NCI-H2171 treated with DMSO at 0.1 percent for 48 hours (cell line): ENCODE results near the gene RPL36AL.
"Not testable (repeated sequence)": the region's sequence is repeated elsewhere in the genome, so short reads cannot be mapped to it uniquely, and the experiment has no call there.

ENCODE experiments used
- DNase-seq: peaks from one replicate; lab custom pipeline; 2025; lab: John Stamatoyannopoulos, UW

The RPL36AL gene

DNA sequence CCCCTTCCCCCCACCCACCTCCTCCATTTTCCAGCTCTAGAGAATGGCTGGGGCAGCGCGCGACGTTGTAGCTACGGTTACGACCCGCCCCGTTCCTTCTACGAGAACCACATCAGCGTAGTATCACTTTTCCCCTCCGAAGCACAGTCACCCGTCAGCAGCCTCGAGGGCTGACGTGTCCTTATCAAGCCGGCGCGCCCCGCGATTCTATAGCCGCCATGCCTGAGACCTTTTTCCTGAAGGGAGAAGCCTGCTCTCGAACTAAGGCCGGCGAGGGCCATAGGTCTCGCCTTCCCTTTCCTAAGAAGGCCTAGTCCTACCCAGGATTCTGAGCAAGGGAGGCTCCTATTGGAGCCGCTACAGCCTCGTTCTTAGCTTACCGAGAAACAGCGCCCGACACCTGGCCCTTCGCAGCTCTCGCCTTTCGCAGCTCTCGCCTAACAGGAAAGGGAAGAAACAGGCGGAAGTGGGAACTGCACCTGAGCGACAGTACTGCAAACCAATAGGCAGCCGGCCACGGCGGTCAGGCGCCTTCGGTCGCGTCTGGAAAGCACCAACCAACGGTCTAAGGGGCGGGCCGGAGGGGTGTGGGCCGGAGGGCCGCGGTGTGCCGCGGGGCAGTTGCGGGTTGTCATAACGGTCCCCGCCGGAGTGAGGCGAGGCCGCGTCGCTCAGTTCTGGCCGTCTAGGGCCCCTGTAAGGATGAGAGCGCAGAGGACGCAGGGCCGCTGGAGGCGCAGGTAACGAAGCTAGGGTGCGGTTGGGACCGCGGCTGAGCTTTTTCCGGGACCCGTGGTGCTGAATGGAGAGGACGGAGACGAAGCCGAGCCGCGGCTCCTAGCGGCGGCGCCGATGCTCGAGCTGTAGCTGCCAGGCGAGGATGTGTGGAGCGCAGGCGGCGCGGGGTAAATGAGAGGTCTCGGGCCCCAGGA, at the start of gene RPL36AL, which contains the start of gene MGAT2:
RPL36AL (minus strand) TSS at position 445 of the 932 bp plus-strand sequence. CDS start 1,522 bp downstream, outside the sequence.
MGAT2 (plus strand) TSS at position 618 of the 932 bp plus-strand sequence. CDS start 470 bp downstream, outside the sequence.
- peak; percentile 98 for DNase-seq

DNA sequence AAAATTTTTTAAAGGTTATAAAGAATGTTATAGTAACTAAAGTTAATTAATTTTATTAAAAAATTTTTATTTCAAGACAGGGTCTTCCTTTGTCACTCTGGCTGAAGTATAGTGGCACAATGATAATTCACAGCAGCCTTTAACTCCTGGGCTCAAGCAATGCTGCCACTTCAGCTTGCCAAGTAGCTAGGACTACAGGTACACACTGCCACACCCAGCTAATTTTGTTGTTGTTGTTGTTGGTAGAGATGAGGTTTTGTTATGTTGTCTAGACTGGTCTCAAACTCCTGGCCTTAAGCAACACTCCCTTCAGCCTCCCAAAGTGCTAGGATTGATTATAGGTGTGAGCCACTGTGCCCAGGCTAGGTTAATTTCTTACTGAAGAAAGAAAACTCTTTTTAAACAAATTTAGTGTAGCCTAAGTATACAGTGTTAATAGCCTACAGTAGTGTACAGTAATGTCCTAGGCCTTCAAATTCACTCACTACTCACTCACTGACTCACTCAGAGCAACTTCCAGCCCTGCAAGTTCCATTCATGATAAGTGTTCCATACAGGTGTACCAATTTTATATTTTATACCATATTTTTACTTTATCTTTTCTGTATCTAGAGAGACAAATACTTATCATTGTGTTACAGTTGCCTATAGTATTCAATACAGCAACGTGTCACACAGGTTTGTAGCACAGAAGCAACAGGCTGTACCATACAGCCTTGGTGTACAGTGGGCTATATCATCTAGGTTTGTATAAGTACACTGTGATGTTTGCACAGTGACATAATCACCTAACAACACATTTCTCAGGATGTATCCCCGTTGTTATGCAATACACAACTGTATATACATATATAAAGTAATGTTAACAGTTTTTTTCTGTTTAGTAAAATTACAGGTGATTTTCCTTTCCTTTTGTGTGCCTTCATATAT, 39.4 kb upstream of the RPL36AL start:
- no peak for DNase-seq

DNA sequence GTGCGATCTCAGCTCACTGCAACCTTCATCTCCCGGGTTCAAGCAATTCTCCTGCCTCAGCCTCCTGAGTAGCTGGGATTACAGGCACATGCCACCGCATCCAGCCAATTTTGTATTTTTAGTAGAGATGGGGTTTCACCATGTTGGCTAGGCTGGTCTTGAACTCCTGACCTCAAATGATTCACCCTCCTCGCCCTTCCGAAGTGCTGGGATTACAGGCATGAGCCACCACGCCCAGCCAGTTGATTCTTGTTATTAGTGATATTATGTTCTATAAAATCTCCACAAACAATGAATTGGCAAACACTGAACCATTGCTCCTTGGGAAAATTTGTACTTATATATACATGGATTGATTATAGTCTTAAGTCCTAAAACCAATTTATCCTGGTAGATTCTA, 37.1 kb upstream of the RPL36AL start:
- DNase-seq = not testable (repeated sequence)

GRCh38 chr14:49654511-49654910, 34.1 kb upstream of the RPL36AL start:
- no peak for DNase-seq

- no peak for DNase-seq
Observed at GRCh38 chr14:49653508-49653907, 33.1 kb upstream of the RPL36AL start.

- DNase-seq = no peak
Observed at GRCh38 chr14:49642163-49642562, 21.7 kb upstream of the RPL36AL start.

DNA sequence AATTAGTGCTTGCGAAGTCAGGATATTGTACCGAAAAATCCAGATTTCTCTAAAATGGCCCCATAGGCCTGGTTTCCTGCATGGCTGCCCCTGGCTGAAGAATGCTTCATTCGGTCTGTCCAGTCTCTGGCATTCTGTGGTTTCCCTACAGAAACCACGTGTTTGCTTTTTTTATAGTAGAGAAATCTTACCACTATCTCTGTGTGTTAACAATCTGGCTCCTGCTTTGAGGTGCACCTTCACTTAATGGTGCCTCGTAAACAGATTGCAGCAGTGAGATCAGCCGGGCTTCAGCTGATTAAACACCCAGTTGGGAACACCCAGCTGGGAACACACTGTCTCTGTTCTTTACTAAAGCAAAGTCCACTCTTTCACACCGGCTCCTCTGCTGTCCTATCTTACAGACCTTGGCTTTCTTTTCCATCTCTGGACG, 21.3 kb upstream of the RPL36AL start:
- DNase-seq = peak; percentile 19

GRCh38 chr14:49640540-49641417, 20.4 kb upstream of the RPL36AL start:
- DNase-seq = no peak

DNA sequence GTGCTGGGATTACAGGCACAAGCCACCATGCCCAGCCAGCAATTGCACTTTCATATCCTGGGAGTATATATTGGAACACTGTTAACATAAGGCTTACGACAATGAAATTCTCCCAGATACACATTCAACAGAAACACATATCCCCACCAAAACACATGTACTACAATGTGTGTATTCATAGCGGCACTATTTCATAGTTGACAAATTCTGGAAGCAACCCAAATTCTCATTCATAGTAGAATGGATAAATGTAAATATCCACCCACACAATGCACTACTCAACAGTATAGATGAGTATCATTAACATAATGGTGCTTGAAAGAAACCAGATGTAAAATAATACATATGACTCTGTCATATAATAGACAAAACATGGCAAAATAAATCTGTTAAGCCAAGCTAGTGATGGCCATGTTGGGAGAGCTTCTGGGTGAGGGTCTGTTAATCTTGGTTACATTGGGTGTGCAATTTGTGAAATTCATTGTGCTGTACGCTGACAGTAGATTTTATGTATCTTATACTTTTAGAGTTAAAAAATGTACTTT, 17.2 kb upstream of the RPL36AL start:
- no peak for DNase-seq

DNA sequence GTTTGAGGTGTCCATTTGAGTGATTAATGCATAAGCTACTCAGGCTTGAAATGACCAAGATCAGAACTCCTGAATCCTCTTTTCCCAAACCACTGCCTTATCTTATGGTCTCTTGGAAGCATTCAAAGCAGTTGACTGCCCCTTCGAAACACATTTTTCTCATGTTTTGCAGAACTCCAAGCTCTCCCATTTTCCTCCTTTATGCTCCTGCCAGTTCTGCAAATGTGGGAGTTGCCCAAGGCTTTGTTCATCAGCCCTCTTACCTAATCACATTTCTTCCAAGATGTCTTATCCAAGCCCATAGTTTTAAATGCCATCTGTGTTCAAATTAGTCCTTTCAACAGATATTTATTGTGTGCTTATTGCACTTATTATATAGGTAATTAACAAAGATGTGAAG, 16.4 kb upstream of the RPL36AL start:
- no peak for DNase-seq

DNA sequence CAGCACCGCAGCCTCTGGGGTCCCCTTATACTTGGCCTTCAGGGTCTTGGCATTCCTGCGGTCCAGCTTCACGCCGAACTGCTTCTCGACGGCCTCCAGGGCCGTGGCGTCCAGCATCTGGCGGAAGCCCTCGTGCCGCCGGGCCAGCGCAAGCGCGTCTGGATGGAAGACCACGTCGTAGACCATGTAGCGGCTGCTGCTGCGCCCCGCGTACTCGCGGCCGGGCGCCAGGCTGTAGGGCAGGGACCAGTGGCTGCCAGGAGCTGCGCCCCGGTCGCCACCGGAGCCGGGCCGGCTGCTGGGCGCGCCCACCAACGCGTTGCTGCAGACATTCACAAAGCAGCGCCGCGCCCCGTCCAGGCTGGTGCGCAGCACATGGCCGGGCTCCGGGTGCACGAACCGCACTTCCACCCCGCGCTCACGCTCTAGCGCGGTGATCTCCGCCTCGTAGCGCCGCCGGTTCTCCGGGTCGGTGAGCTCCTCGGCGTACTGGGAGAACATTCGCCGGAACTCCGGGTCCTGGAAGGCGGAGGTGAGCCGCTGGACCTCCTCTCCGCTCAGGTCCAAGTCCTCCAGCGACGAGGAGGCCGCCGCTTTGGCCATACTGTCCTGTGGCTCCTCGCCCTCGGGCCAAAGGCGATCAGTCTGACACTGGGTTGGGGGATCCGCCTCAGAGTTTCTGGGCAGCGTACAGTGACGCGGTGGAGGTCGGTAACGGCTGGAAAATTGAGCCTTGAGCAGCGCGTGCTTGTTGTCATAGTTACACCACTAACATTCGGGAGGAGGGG, 14.3 kb upstream of the RPL36AL start, which contains the start of gene DNAAF2:
DNAAF2 (minus strand) TSS at position 698 of the 788 bp plus-strand sequence; CDS start at position 603, 95 bp downstream.
- DNase-seq = peak; percentile 71

GRCh38 chr14:49633640-49634546, 13.5 kb upstream of the RPL36AL start:
- DNase-seq = peak; percentile 95

DNA sequence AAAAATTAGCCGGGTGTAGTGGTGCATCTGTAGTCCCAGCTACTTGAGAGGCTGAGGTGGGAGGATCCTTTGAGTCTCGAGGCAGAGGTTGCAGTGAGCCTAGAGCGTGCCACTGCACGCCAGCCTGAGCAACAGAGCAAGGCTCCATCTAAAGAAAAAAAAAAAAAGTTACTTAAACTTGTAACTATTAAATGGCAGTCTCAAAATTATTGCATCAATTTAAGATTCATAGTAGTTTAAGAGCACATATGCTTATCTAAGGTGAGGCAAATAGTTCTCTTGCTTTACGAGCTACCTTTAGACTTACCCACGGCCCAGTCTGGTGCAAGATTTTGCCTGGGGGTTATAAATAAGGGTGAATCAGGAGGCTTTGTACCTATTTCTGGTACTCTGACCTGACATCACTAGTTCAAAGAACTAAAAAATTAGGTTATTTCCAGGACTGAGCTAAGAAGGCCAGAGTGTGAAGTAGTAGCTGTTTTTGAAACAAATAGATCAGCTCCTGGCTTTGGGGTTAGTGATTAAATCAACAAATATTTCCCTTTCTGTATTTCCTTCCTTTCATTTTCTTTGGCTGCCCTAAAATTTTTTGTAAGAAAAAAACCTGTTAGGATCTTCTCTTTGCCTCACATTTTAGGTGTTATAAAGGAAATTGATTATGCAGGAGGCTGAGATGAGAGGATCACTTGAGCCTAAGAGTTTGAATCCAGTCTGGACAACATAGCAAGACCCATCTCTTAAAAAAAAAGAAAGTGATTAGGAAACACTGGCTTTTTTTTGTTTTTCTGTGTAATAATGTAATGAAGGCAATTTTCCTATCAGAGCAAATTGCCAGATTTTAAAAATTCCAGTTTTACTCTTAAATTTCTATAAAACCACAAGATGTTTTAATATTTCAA, 3.8 kb upstream of the RPL36AL start:
- DNase-seq = no peak

- DNase-seq = no peak
Observed at GRCh38 chr14:49623387-49623786, 3.0 kb upstream of the RPL36AL start.

DNA sequence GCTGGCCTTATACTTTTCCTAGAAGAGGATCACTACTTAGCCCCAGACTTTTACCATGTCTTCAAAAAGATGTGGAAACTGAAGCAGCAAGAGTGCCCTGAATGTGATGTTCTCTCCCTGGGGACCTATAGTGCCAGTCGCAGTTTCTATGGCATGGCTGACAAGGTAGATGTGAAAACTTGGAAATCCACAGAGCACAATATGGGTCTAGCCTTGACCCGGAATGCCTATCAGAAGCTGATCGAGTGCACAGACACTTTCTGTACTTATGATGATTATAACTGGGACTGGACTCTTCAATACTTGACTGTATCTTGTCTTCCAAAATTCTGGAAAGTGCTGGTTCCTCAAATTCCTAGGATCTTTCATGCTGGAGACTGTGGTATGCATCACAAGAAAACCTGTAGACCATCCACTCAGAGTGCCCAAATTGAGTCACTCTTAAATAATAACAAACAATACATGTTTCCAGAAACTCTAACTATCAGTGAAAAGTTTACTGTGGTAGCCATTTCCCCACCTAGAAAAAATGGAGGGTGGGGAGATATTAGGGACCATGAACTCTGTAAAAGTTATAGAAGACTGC, 1.7 kb upstream of the RPL36AL start:
- no peak for DNase-seq

DNA sequence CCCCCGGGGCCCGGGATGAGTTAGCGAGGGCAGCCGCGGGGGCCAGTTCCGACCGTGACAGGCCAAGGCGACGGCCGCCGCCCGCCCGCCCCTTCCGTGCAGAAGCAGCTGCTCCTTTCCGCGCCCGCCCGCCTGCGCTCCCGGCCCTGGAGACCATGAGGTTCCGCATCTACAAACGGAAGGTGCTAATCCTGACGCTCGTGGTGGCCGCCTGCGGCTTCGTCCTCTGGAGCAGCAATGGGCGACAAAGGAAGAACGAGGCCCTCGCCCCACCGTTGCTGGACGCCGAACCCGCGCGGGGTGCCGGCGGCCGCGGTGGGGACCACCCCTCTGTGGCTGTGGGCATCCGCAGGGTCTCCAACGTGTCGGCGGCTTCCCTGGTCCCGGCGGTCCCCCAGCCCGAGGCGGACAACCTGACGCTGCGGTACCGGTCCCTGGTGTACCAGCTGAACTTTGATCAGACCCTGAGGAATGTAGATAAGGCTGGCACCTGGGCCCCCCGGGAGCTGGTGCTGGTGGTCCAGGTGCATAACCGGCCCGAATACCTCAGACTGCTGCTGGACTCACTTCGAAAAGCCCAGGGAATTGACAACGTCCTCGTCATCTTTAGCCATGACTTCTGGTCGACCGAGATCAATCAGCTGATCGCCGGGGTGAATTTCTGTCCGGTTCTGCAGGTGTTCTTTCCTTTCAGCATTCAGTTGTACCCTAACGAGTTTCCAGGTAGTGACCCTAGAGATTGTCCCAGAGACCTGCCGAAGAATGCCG, 872 bp upstream of the RPL36AL start:
- peak; percentile 77 for DNase-seq

- DNase-seq = no peak
Observed at GRCh38 chr14:49619730-49620129, 696 bp downstream of the RPL36AL start.
